HCT116 (cell line): Measurements from ENCODE around the gene ARID2. TPM values are rescaled to one million over a fixed set of nuclear protein-coding genes. Genes with fewer than 3 reads are reported as not detected.

ENCODE experiments used
- ATAC-seq: fragments of 200-7000 bp; cut with Tn5 transposase; 2 replicates; pipeline ENCODE4 v1.9.1; 2020; ENCODE audit warnings: mild to moderate bottlenecking, moderate library complexity
- BruUV-seq: library from RNA; stranded (reverse); fragments of 400-500 nt; replicated peaks from 2 replicates; lab custom pipeline; 2021; lab: Mats Ljungman, UMichigan
- CTCF ChIA-PET: fragments of 300-600 bp; sonication (Branson Sonifier 250); formaldehyde crosslinking; loops from one replicate; lab custom pipeline; 2021; ENCODE audit warnings: antibody characterized with exemption; lab: Charles Lee
- POLR2A ChIA-PET: fragments of 300-600, 350-600 bp; sonication (Branson Sonifier 250); formaldehyde crosslinking; loops from one replicate; lab custom pipeline; 2021; ENCODE audit warnings: antibody characterized with exemption; lab: Charles Lee
- RAD21 ChIA-PET, 2 experiments: fragments of 300-600 bp; sonication (Branson Sonifier 250); formaldehyde crosslinking; loops; one replicate each; lab custom pipeline; 2023; ENCODE audit warnings: low total read pairs in 2 of 2; ENCODE audit not compliant: uncharacterized antibody in 2 of 2, unreplicated experiment in 2 of 2, low non-redundant PET in 1 of 2; lab: Charles Lee
- DNase-seq: peaks from one replicate; pipeline ENCODE4 v3.0.0-alpha.2; 2010; ENCODE audit warnings: low read depth, low spot score
- H2AFZ ChIP-seq: fragments of 200-600 bp; shearing (Covaris generic), sonication (generic); 2 replicates; pipeline ENCODE4 v1.6.1; 2017; ENCODE audit warnings: low read depth, mixed run types, mixed read lengths, antibody characterized with exemption, low read length; ENCODE audit not compliant: poor library complexity, severe bottlenecking
- H3K27ac ChIP-seq: 2 replicates; pipeline ENCODE4 v1.5.1; 2012; ENCODE audit warnings: low read depth, low read length
- H3K27me3 ChIP-seq: fragments of 200-600 bp; sonication (generic); 2 replicates; pipeline ENCODE4 v1.6.1; 2016; ENCODE audit warnings: mixed run types, low read length, mixed read lengths; ENCODE audit not compliant: insufficient read depth
- H3K36me3 ChIP-seq, 2 experiments: fragments of 200-500 bp in 1 of 2; fragments of 200-600 bp in 1 of 2; sonication (Bioruptor generic) in 1 of 2; sonication (generic) in 1 of 2; 2 replicates each; pipeline versions ENCODE4 v1.5.1 to v1.6.1; 2014 to 2016; ENCODE audit warnings: low read length in 2 of 2, inconsistent platforms in 1 of 2, mixed read lengths in 1 of 2, mixed run types in 1 of 2; ENCODE audit not compliant: insufficient read depth in 2 of 2, control insufficient read depth in 1 of 2
- H3K4me1 ChIP-seq, 2 experiments: fragments of 200-600 bp in 1 of 2; sonication (generic) in 1 of 2; 2 replicates each; pipeline versions ENCODE4 v1.5.1 to v1.6.1; 2012 to 2017; ENCODE audit warnings: low read length in 2 of 2, inconsistent platforms in 1 of 2, mild to moderate bottlenecking in 1 of 2, mixed read lengths in 1 of 2, mixed run types in 1 of 2, moderate library complexity in 1 of 2; ENCODE audit not compliant: insufficient read depth in 2 of 2, control insufficient read depth in 1 of 2
- H3K4me2 ChIP-seq: fragments of 200-600 bp; sonication (generic); 2 replicates; pipeline ENCODE4 v1.6.1; 2017; ENCODE audit warnings: mixed run types, low read length, mixed read lengths
- H3K4me3 ChIP-seq, 2 experiments: fragments of 200-600 bp in 1 of 2; sonication (generic) in 1 of 2; replicated peaks in 1 of 2; 2 replicates each; pipeline ENCODE4 v1.5.1; 2011 to 2016; ENCODE audit warnings: low read length in 2 of 2, control low read depth in 1 of 2, low read depth in 1 of 2, mild to moderate bottlenecking in 1 of 2, mixed read lengths in 1 of 2, mixed run types in 1 of 2
- H3K79me2 ChIP-seq: fragments of 200-600 bp; sonication (generic); 2 replicates; pipeline ENCODE4 v1.6.1; 2017; ENCODE audit warnings: mild to moderate bottlenecking, mixed run types, low read length, moderate library complexity, mixed read lengths; ENCODE audit not compliant: insufficient read depth
- H3K9ac ChIP-seq: fragments of 200-600 bp; sonication (generic); 2 replicates; pipeline ENCODE4 v1.6.1; 2016; ENCODE audit warnings: low read length, mixed read lengths
- H3K9me2 ChIP-seq: fragments of 200-600 bp; sonication (generic), shearing (Covaris generic); 2 replicates; pipeline ENCODE4 v1.6.1; 2017; ENCODE audit warnings: mixed run types, mild to moderate bottlenecking, moderate library complexity; ENCODE audit not compliant: insufficient read depth
- H3K9me3 ChIP-seq, 2 experiments: fragments of 200-500 bp in 1 of 2; fragments of 200-600 bp in 1 of 2; sonication (Bioruptor generic) in 1 of 2; sonication (generic) in 1 of 2; 2 replicates each; pipeline ENCODE4 v1.6.1; 2014 to 2017; ENCODE audit warnings: low read length in 2 of 2, mixed read lengths in 2 of 2, inconsistent platforms in 1 of 2, low read depth in 1 of 2, mild to moderate bottlenecking in 1 of 2, mixed run types in 1 of 2, moderate library complexity in 1 of 2; ENCODE audit not compliant: control insufficient read depth in 1 of 2, insufficient read depth in 1 of 2
- H4K20me1 ChIP-seq: fragments of 200-600 bp; sonication (generic), shearing (Covaris generic); 2 replicates; pipeline ENCODE4 v1.6.1; 2017; ENCODE audit warnings: mixed run types, mild to moderate bottlenecking, moderate library complexity; ENCODE audit not compliant: insufficient read depth
- ATF3 ChIP-seq: IDR thresholded peaks from 2 replicates; pipeline ENCODE4 v1.6.1; 2012
- CEBPB ChIP-seq: IDR thresholded peaks from 2 replicates; pipeline ENCODE4 v1.6.1; 2012; ENCODE audit warnings: low read depth
- EZH2 ChIP-seq: fragments of 200-600 bp; sonication (generic); IDR thresholded peaks from 2 replicates; pipeline ENCODE4 v1.6.1; 2017; ENCODE audit warnings: antibody characterized with exemption, mixed run types
- EZH2phosphoT487 ChIP-seq: fragments of 200-600 bp; IDR thresholded peaks from 2 replicates; pipeline ENCODE4 v1.6.1; 2018; ENCODE audit warnings: antibody characterized with exemption, borderline replicate concordance
- JUND ChIP-seq: IDR thresholded peaks from 2 replicates; pipeline ENCODE4 v1.6.1; 2012
- MAX ChIP-seq: IDR thresholded peaks from 2 replicates; pipeline ENCODE4 v1.6.1; 2012
- RAD21 ChIP-seq: IDR thresholded peaks from 2 replicates; pipeline ENCODE4 v1.6.1; 2012; ENCODE audit warnings: low read depth, mild to moderate bottlenecking
- ZNF274 ChIP-seq: fragments of 200-500 bp; sonication (Bioruptor generic); IDR thresholded peaks from 2 replicates; pipeline ENCODE4 v1.6.1; 2014; ENCODE audit warnings: mild to moderate bottlenecking, low read depth, low read length, inconsistent platforms
- intact Hi-C: fragments of 100-400 bp; cut with micrococcal nuclease; formaldehyde crosslinking; loops from 2 replicates; pipeline ENCODE4 v1.10.0; 2022
- total RNA-seq: library from RNA; stranded (reverse); gene quantifications from one replicate; pipeline ENCODE4 v1.2.1, GENCODE V29; 2021; ENCODE audit not compliant: unreplicated experiment
- TF ChIP-seq, protein P1 (sequence below), 3 experiments: fragments of 200-600 bp in 1 of 3; sonication (generic) in 1 of 3; IDR thresholded peaks in 2 of 3; conservative IDR thresholded peaks in 1 of 3; 2 replicates each; pipeline ENCODE4 v1.5.1; 2012 to 2017; ENCODE audit warnings: low read depth in 2 of 3, low read length in 2 of 3, antibody characterized with exemption in 1 of 3, borderline replicate concordance in 1 of 3, control low read depth in 1 of 3, mild to moderate bottlenecking in 1 of 3, mixed read lengths in 1 of 3, mixed run types in 1 of 3, moderate library complexity in 1 of 3; ENCODE audit not compliant: insufficient read depth in 1 of 3

The ARID2 gene
- total RNA-seq, 1 experiment from 2014 or later = 30.5 TPM

- TF ChIP-seq EZH2phosphoT487 = no peak
- TF ChIP-seq RAD21 = peak; percentile 23; the same call in 1 of the 2 replicates
- TF ChIP-seq MAX = no peak
- no peak for TF ChIP-seq CEBPB
- TF ChIP-seq, protein P1, sequence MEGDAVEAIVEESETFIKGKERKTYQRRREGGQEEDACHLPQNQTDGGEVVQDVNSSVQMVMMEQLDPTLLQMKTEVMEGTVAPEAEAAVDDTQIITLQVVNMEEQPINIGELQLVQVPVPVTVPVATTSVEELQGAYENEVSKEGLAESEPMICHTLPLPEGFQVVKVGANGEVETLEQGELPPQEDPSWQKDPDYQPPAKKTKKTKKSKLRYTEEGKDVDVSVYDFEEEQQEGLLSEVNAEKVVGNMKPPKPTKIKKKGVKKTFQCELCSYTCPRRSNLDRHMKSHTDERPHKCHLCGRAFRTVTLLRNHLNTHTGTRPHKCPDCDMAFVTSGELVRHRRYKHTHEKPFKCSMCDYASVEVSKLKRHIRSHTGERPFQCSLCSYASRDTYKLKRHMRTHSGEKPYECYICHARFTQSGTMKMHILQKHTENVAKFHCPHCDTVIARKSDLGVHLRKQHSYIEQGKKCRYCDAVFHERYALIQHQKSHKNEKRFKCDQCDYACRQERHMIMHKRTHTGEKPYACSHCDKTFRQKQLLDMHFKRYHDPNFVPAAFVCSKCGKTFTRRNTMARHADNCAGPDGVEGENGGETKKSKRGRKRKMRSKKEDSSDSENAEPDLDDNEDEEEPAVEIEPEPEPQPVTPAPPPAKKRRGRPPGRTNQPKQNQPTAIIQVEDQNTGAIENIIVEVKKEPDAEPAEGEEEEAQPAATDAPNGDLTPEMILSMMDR (IDR thresholded peaks at IDR 0.05 in 2 of 3, conservative IDR thresholded peaks at IDR 0.05 in 1 of 3; ENCODE audit: borderline replicate concordance in 1 of 3, insufficient read depth in 1 of 3, low read depth in 2 of 3, low read length in 2 of 3) = peak in 1 of 3 experiments; percentile 19; a peak in 1 of 6 replicates
- TF ChIP-seq EZH2 = no peak
- TF ChIP-seq ATF3 = no peak
- no peak for TF ChIP-seq JUND
- TF ChIP-seq ZNF274 = no peak
- no peak for DNase-seq
- H2AFZ ChIP-seq = no peak overlapping the region
- ChIA-PET RAD21 (no interaction called here), POLR2A (no interaction called here), CTCF (no interaction called here)
- H3K27ac ChIP-seq = no peak overlapping the region
- no peak overlapping the region for H3K9ac ChIP-seq
- ATAC-seq = no peak
- no peaks in the 10 kb centered on the region for H3K4me1 ChIP-seq
- no peaks in the 10 kb centered on the region for H3K79me2 ChIP-seq
- H3K4me3 ChIP-seq = no peak overlapping the region
- no peak overlapping the region for H3K4me2 ChIP-seq
- H3K27me3 ChIP-seq = no peaks in the 10 kb centered on the region
- intact Hi-C loops = no loop called here
- no peaks in the 10 kb centered on the region for H3K9me3 ChIP-seq
- H3K9me2 ChIP-seq = no peaks in the 10 kb centered on the region
- peaks cover 8 to 14% of the 10 kb centered on the region in 2 experiments; a peak in 3 of 4 replicates for H3K36me3 ChIP-seq
- 0 out of 2 replicates have a peak, but pooled peaks cover 3% of the 10 kb centered on the region for H4K20me1 ChIP-seq
- BruUV-seq = no TSS peak
Observed at GRCh38 chr12:45890276-45890675, 160.8 kb downstream of the ARID2 start.
